ENCODE measurements around the gene CCDC137.
A peak's percentile ranks its signal among the peaks of the same experiment; 100 is the strongest.

CCDC137 gene

GRCh38 chr17:81666342-81667191 lies at the start of gene CCDC137, which contains the start of gene OXLD1 (continued):
- TF ChIP-seq ZNF513 (tag by site-specific recombination; IDR thresholded peaks at IDR 0.05) (no peak), ZNF747 (tag by site-specific recombination; IDR thresholded peaks at IDR 0.05) (no peak), ZNF518A (tag by site-specific recombination; conservative IDR thresholded peaks at IDR 0.05; ENCODE audit: low read depth) (0 out of 2 replicates have a peak, but pooled peaks have one; percentile 57), ZNF843 (tag by site-specific recombination; IDR thresholded peaks at IDR 0.05) (no peak), ZNF561 (tag by site-specific recombination; IDR thresholded peaks at IDR 0.05; ENCODE audit: borderline replicate concordance) (peak; percentile 78; the same call in 1 of the 2 replicates), ZNF624 (tag by site-specific recombination; IDR thresholded peaks at IDR 0.05) (no peak), ZNF664 (tag by site-specific recombination; IDR thresholded peaks at IDR 0.05) (no peak), ZNF37A (tag by site-specific recombination; IDR thresholded peaks at IDR 0.05) (no peak), ZFP3 (tag by site-specific recombination; IDR thresholded peaks at IDR 0.05; ENCODE audit: low read depth) (no peak), KLF17 (tag by site-specific recombination; IDR thresholded peaks at IDR 0.05) (no peak), ZNF692 (tag by site-specific recombination; IDR thresholded peaks at IDR 0.05) (no peak), ZNF148 (tag by site-specific recombination; IDR thresholded peaks at IDR 0.05; ENCODE audit: borderline replicate concordance) (no peak), ZBTB7A (tag by site-specific recombination; IDR thresholded peaks at IDR 0.05; ENCODE audit: low read depth) (peak; percentile 74; the same call in 1 of the 2 replicates), ZBTB10 (tag by site-specific recombination; IDR thresholded peaks at IDR 0.05) (peak; percentile 37; the same call in 1 of the 2 replicates), ZBTB8A (tag by site-specific recombination; IDR thresholded peaks at IDR 0.05) (peak; percentile 49; the same call in 1 of the 2 replicates), HIC1 (tag by site-specific recombination; IDR thresholded peaks at IDR 0.05) (no peak), GLIS2 (tag by site-specific recombination; IDR thresholded peaks at IDR 0.05) (peak; percentile 100), ZNF449 (tag by site-specific recombination; IDR thresholded peaks at IDR 0.05) (no peak)

Measured in HEK293 (cell line).